ENCODE data around the gene BBIP1. TPM values are rescaled to one million over a fixed set of nuclear protein-coding genes. Genes with fewer than 3 reads are reported as not detected.

BBIP1 gene
- total RNA-seq, 1 experiment from 2014 or later, result 19.0 TPM

DNA sequence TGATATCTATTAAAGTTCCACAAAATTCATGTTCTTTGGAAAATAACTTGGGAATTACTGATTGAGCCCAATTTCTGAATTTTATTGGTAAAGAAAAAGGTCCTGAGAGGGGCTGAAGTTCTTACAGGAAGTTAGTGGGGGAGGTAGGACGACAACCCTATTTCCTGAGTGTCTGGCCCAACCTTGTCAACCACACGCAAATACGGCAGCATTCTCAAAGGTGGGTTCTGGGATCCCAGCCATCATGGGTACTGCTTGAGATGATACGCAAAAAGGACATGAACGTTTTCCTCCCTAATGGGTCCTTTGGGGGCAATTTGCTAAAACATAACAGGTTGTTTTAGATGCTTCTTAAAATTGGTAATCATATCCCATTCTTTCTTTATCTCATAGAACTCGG is 50.0 kb downstream of the BBIP1 start:
- POLR2A ChIA-PET, result no interaction called here
- TF ChIP-seq, protein P1, sequence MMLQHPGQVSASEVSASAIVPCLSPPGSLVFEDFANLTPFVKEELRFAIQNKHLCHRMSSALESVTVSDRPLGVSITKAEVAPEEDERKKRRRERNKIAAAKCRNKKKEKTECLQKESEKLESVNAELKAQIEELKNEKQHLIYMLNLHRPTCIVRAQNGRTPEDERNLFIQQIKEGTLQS (CRISPR knock-in tag; conservative IDR thresholded peaks at IDR 0.05), result no peak
- TF ChIP-seq PRRX2 (CRISPR knock-in tag; IDR thresholded peaks at IDR 0.05), result no peak
- TF ChIP-seq, protein P2, sequence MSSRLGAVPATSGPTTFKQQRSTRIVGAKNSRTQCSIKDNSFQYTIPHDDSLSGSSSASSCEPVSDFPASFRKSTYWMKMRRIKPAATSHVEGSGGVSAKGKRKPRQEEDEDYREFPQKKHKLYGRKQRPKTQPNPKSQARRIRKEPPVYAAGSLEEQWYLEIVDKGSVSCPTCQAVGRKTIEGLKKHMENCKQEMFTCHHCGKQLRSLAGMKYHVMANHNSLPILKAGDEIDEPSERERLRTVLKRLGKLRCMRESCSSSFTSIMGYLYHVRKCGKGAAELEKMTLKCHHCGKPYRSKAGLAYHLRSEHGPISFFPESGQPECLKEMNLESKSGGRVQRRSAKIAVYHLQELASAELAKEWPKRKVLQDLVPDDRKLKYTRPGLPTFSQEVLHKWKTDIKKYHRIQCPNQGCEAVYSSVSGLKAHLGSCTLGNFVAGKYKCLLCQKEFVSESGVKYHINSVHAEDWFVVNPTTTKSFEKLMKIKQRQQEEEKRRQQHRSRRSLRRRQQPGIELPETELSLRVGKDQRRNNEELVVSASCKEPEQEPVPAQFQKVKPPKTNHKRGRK (CRISPR knock-in tag; IDR thresholded peaks at IDR 0.05; ENCODE audit: borderline replicate concordance), result no peak
- TF ChIP-seq SOX15 (CRISPR knock-in tag; IDR thresholded peaks at IDR 0.05), result no peak
- no peak for TF ChIP-seq MYBL2 (CRISPR knock-in tag; IDR thresholded peaks at IDR 0.05)

DNA sequence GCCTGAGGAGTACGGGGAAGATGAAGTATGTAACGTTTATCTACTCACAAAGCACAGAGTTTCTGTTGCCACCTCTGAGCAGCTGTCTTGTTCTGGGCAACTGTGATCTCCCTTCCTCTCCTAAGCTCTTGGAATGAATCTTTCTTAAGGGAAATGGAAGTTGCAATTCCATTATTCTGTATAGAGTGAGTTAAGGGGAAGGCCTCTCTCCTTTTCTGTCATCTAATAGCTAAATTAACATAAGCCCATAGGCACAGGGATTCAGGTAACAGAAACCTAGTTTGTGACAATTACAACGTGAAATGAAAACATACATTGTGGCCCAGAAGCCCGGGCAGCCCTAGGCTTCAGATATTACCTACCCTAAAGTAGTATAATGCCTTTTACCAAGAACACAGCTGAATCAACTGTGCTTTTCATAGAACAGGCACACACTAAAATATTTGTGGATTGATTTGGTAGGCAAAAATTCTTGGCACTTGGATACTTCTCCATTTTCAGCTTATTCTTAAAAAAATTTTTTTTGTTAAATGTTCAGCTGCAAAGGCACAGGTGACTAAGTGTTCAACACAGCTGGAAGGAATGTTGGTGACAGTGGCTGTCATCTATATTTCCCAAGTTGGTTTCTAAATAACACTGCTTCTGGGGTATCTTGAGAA is 51.0 kb downstream of the BBIP1 start:
- Mint-ChIP-seq H3K9me3 (no peaks in the 10 kb centered on the region), H3K4me1 (peaks cover 28% of the 10 kb centered on the region), H3K36me3 (no peaks in the 10 kb centered on the region), H3K27me3 (ENCODE audit: low read depth) (no peaks in the 10 kb centered on the region), H3K4me3 (no peak overlapping the region), H3K27ac (0 out of 2 replicates have a peak overlapping the region, but pooled peaks have one; percentile 55)
- DNase-seq (ENCODE audit: low spot score) (no peak), ATAC-seq (no peak)
- POLR2A ChIA-PET, result no interaction called here
- CTCF ChIA-PET, result interaction anchor here (1.1 kb wide), 1 partner anchor 51 kb away, joined by 3 read pairs; the partner anchor contains the start of gene BBIP1
- TF ChIP-seq CREB1 (CRISPR knock-in tag; IDR thresholded peaks at IDR 0.05) (no peak), TEAD4 (CRISPR knock-in tag; IDR thresholded peaks at IDR 0.05) (no peak), IRF2 (CRISPR knock-in tag; IDR thresholded peaks at IDR 0.05; ENCODE audit: borderline replicate concordance, low read depth) (no peak), ZNF416 (CRISPR knock-in tag; IDR thresholded peaks at IDR 0.05) (no peak), ZNF423 (CRISPR knock-in tag; IDR thresholded peaks at IDR 0.05) (no peak), GRHL2 (CRISPR knock-in tag; IDR thresholded peaks at IDR 0.05; ENCODE audit: insufficient replicate concordance, severe bottlenecking) (no peak), CBFB (CRISPR knock-in tag; IDR thresholded peaks at IDR 0.05; ENCODE audit: low read depth) (no peak), ZBTB21 (CRISPR knock-in tag; IDR thresholded peaks at IDR 0.05; ENCODE audit: borderline replicate concordance) (no peak), NFYB (CRISPR knock-in tag; conservative IDR thresholded peaks at IDR 0.05; ENCODE audit: low read depth) (no peak), GTF2I (CRISPR knock-in tag; conservative IDR thresholded peaks at IDR 0.05) (no peak), NFE2L1 (CRISPR knock-in tag; IDR thresholded peaks at IDR 0.05) (no peak), FOXK1 (CRISPR knock-in tag; IDR thresholded peaks at IDR 0.05) (no peak)
- TF ChIP-seq, protein P3, sequence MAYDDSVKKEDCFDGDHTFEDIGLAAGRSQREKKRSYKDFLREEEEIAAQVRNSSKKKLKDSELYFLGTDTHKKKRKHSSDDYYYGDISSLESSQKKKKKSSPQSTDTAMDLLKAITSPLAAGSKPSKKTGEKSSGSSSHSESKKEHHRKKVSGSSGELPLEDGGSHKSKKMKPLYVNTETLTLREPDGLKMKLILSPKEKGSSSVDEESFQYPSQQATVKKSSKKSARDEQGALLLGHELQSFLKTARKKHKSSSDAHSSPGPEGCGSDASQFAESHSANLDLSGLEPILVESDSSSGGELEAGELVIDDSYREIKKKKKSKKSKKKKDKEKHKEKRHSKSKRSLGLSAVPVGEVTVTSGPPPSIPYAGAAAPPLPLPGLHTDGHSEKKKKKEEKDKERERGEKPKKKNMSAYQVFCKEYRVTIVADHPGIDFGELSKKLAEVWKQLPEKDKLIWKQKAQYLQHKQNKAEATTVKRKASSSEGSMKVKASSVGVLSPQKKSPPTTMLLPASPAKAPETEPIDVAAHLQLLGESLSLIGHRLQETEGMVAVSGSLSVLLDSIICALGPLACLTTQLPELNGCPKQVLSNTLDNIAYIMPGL (CRISPR knock-in tag; IDR thresholded peaks at IDR 0.05), result no peak
- TF ChIP-seq, protein P4, sequence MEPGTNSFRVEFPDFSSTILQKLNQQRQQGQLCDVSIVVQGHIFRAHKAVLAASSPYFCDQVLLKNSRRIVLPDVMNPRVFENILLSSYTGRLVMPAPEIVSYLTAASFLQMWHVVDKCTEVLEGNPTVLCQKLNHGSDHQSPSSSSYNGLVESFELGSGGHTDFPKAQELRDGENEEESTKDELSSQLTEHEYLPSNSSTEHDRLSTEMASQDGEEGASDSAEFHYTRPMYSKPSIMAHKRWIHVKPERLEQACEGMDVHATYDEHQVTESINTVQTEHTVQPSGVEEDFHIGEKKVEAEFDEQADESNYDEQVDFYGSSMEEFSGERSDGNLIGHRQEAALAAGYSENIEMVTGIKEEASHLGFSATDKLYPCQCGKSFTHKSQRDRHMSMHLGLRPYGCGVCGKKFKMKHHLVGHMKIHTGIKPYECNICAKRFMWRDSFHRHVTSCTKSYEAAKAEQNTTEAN (CRISPR knock-in tag; IDR thresholded peaks at IDR 0.05), result no peak
- TF ChIP-seq, protein P5, sequence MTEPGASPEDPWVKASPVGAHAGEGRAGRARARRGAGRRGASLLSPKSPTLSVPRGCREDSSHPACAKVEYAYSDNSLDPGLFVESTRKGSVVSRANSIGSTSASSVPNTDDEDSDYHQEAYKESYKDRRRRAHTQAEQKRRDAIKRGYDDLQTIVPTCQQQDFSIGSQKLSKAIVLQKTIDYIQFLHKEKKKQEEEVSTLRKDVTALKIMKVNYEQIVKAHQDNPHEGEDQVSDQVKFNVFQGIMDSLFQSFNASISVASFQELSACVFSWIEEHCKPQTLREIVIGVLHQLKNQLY (CRISPR knock-in tag; IDR thresholded peaks at IDR 0.05), result no peak
- TF ChIP-seq, protein P2 (CRISPR knock-in tag; IDR thresholded peaks at IDR 0.05; ENCODE audit: borderline replicate concordance), result no peak
- TF ChIP-seq, protein P6, sequence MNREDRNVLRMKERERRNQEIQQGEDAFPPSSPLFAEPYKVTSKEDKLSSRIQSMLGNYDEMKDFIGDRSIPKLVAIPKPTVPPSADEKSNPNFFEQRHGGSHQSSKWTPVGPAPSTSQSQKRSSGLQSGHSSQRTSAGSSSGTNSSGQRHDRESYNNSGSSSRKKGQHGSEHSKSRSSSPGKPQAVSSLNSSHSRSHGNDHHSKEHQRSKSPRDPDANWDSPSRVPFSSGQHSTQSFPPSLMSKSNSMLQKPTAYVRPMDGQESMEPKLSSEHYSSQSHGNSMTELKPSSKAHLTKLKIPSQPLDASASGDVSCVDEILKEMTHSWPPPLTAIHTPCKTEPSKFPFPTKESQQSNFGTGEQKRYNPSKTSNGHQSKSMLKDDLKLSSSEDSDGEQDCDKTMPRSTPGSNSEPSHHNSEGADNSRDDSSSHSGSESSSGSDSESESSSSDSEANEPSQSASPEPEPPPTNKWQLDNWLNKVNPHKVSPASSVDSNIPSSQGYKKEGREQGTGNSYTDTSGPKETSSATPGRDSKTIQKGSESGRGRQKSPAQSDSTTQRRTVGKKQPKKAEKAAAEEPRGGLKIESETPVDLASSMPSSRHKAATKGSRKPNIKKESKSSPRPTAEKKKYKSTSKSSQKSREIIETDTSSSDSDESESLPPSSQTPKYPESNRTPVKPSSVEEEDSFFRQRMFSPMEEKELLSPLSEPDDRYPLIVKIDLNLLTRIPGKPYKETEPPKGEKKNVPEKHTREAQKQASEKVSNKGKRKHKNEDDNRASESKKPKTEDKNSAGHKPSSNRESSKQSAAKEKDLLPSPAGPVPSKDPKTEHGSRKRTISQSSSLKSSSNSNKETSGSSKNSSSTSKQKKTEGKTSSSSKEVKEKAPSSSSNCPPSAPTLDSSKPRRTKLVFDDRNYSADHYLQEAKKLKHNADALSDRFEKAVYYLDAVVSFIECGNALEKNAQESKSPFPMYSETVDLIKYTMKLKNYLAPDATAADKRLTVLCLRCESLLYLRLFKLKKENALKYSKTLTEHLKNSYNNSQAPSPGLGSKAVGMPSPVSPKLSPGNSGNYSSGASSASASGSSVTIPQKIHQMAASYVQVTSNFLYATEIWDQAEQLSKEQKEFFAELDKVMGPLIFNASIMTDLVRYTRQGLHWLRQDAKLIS (CRISPR knock-in tag; IDR thresholded peaks at IDR 0.05; ENCODE audit: borderline replicate concordance), result no peak

More for the DNA sequence above, 50.0 kb downstream of the BBIP1 start:
- ATAC-seq (no peak), DNase-seq (ENCODE audit: low spot score) (no peak)
- H3K27me3 Mint-ChIP-seq (ENCODE audit: low read depth), result no peaks in the 10 kb centered on the region
- H3K4me1 Mint-ChIP-seq, result peaks cover 35% of the 10 kb centered on the region
- no peak overlapping the region; the same call in 1 of the 2 replicates for H3K27ac Mint-ChIP-seq
- H3K36me3 Mint-ChIP-seq, result no peaks in the 10 kb centered on the region
- CTCF ChIA-PET, result interaction anchor here (0.9 kb wide), 1 partner anchor 65 kb away, joined by 3 read pairs; no protein-coding TSS in a partner anchor
- H3K4me3 Mint-ChIP-seq, result no peak overlapping the region
- no peaks in the 10 kb centered on the region for H3K9me3 Mint-ChIP-seq
